IMR-90 (cell line): ENCODE measurements around the gene RNF4. TPM values are rescaled to one million over a fixed set of nuclear protein-coding genes. Genes with fewer than 3 reads are reported as not detected.

Experiments used
- ATAC-seq: fragments of 200-7000 bp; cut with Tn5 transposase; 2 replicates; pipeline ENCODE4 v1.9.1; 2020; ENCODE audit warnings: low read depth, mild to moderate bottlenecking, moderate library complexity
- BruUV-seq: library from RNA; stranded (reverse); fragments of 400-500 nt; replicated peaks from 2 replicates; lab custom pipeline; 2021; lab: Mats Ljungman, UMichigan
- CTCF ChIA-PET: fragments of 300-600 bp; formaldehyde crosslinking; extraction: SDS; loops from one replicate; lab custom pipeline; 2021; ENCODE audit warnings: antibody characterized with exemption; lab: Yijun Ruan, JAX
- POLR2A ChIA-PET: fragments of 300-600 bp; sonication (Branson Sonifier 250); formaldehyde crosslinking; loops from one replicate; lab custom pipeline; 2022; ENCODE audit warnings: antibody characterized with exemption; ENCODE audit not compliant: unreplicated experiment; lab: Charles Lee
- DNase-seq: peaks from one replicate; pipeline ENCODE4 v3.0.0; 2013
- H2AFZ ChIP-seq: replicated peaks from 2 replicates; pipeline ENCODE3; 2013; ENCODE audit warnings: low read length, mild to moderate bottlenecking; ENCODE audit not compliant: poor library complexity
- H2AK5ac ChIP-seq: 2 replicates; pipeline ENCODE4 v1.6.1; 2013; ENCODE audit warnings: low read depth, low read length, inconsistent platforms
- H2AK9ac ChIP-seq: replicated peaks from 2 replicates; pipeline ENCODE3; 2013; ENCODE audit warnings: mild to moderate bottlenecking, low read depth, low read length, moderate library complexity; ENCODE audit not compliant: poor library complexity
- H2BK120ac ChIP-seq: 2 replicates; pipeline ENCODE4 v1.6.1; 2013; ENCODE audit warnings: low read depth, low read length, inconsistent platforms
- H2BK15ac ChIP-seq: 3 replicates; pipeline ENCODE4 v1.6.1; 2013; ENCODE audit warnings: low read depth, low read length, inconsistent platforms
- H2BK20ac ChIP-seq: 2 replicates; pipeline ENCODE4 v1.6.1; 2013; ENCODE audit warnings: low read depth, mild to moderate bottlenecking, inconsistent platforms, low read length, moderate library complexity
- H2BK5ac ChIP-seq: 2 replicates; pipeline ENCODE4 v1.6.1; 2013; ENCODE audit warnings: mild to moderate bottlenecking, low read depth, low read length, inconsistent platforms; ENCODE audit not compliant: poor library complexity, severe bottlenecking
- H3K14ac ChIP-seq: replicated peaks from 2 replicates; pipeline ENCODE4 v1.6.1; 2013; ENCODE audit warnings: low read depth, low read length, inconsistent platforms
- H3K18ac ChIP-seq: 2 replicates; pipeline ENCODE4 v1.6.1; 2013; ENCODE audit warnings: low read depth, low read length, control low read depth
- H3K23ac ChIP-seq: 2 replicates; pipeline ENCODE4 v1.6.1; 2013; ENCODE audit warnings: low read depth, low read length, inconsistent platforms
- H3K27ac ChIP-seq: 2 replicates; pipeline ENCODE4 v1.5.1; 2013; ENCODE audit warnings: mild to moderate bottlenecking, control low read depth, low read length; ENCODE audit not compliant: insufficient read depth
- H3K27me3 ChIP-seq: 2 replicates; pipeline ENCODE4 v1.6.1; 2013; ENCODE audit warnings: low read length; ENCODE audit not compliant: control insufficient read depth, insufficient read depth
- H3K36me3 ChIP-seq: 2 replicates; pipeline ENCODE4 v1.6.1; 2013; ENCODE audit warnings: low read length, mixed read lengths; ENCODE audit not compliant: control insufficient read depth, insufficient read depth
- H3K4ac ChIP-seq: 2 replicates; pipeline ENCODE4 v1.6.1; 2013; ENCODE audit warnings: low read depth, low read length, inconsistent platforms
- H3K4me1 ChIP-seq: 2 replicates; pipeline ENCODE4 v1.6.1; 2013; ENCODE audit warnings: low read length, mixed read lengths; ENCODE audit not compliant: control insufficient read depth, insufficient read depth
- H3K4me2 ChIP-seq: 2 replicates; pipeline ENCODE4 v1.6.1; 2013; ENCODE audit warnings: low read depth, mild to moderate bottlenecking, control low read depth, low read length, moderate library complexity
- H3K4me3 ChIP-seq: 2 replicates; pipeline ENCODE4 v1.5.1; 2013; ENCODE audit warnings: low read depth, mild to moderate bottlenecking, control low read depth, low read length, moderate library complexity; ENCODE audit not compliant: insufficient read depth
- H3K56ac ChIP-seq: 2 replicates; pipeline ENCODE4 v1.6.1; 2013; ENCODE audit warnings: low read length, inconsistent platforms; ENCODE audit not compliant: insufficient read depth; ENCODE audit errors: extremely low read depth
- H3K79me1 ChIP-seq, 2 experiments: 2 replicates each; pipeline ENCODE4 v1.6.1; 2013; ENCODE audit warnings: low read length in 2 of 2, inconsistent platforms in 1 of 2, low read depth in 1 of 2
- H3K9ac ChIP-seq: 2 replicates; pipeline ENCODE4 v1.6.1; 2013; ENCODE audit warnings: low read depth, low read length, control low read depth
- H3K9me1 ChIP-seq: 2 replicates; pipeline ENCODE4 v1.6.1; 2013; ENCODE audit warnings: low read length, inconsistent platforms; ENCODE audit not compliant: insufficient read depth
- H3K9me3 ChIP-seq: 2 replicates; pipeline ENCODE4 v1.6.1; 2013; ENCODE audit warnings: low read length; ENCODE audit not compliant: control insufficient read depth, insufficient read depth
- H4K20me1 ChIP-seq: 2 replicates; pipeline ENCODE4 v1.6.1; 2013; ENCODE audit warnings: low read length, inconsistent platforms; ENCODE audit not compliant: insufficient read depth
- H4K5ac ChIP-seq: 2 replicates; pipeline ENCODE4 v1.6.1; 2013; ENCODE audit warnings: mild to moderate bottlenecking, low read depth, low read length, control low read depth
- H4K8ac ChIP-seq, 2 experiments: 2 replicates each; pipeline ENCODE4 v1.6.1; 2013; ENCODE audit warnings: low read depth in 2 of 2, low read length in 2 of 2, control low read depth in 1 of 2, inconsistent platforms in 1 of 2
- H4K91ac ChIP-seq: 2 replicates; pipeline ENCODE4 v1.6.1; 2013; ENCODE audit warnings: low read depth, low read length, inconsistent platforms; ENCODE audit not compliant: insufficient read depth
- BHLHE40 ChIP-seq: fragments of 150-350 bp; IDR thresholded peaks from 2 replicates; pipeline ENCODE4 v1.6.1; 2016; ENCODE audit warnings: mild to moderate bottlenecking, low read depth, low read length
- CEBPB ChIP-seq: IDR thresholded peaks from 2 replicates; pipeline ENCODE4 v1.6.1; 2012; ENCODE audit warnings: low read depth, low read length, improper control_type of control experiment
- ELK1 ChIP-seq: fragments of 150-350 bp; IDR thresholded peaks from 2 replicates; pipeline ENCODE4 v1.6.1; 2016; ENCODE audit warnings: low read depth, mild to moderate bottlenecking, low read length, moderate library complexity, borderline replicate concordance
- FOS ChIP-seq: fragments of 150-350 bp; IDR thresholded peaks from 2 replicates; pipeline ENCODE4 v1.6.1; 2016; ENCODE audit warnings: low read depth, low read length
- MAFK ChIP-seq: IDR thresholded peaks from 2 replicates; pipeline ENCODE4 v1.6.1; 2012; ENCODE audit warnings: low read depth, low read length, improper control_type of control experiment
- MAZ ChIP-seq: IDR thresholded peaks from 2 replicates; pipeline ENCODE4 v1.6.1; 2012; ENCODE audit warnings: low read depth, mild to moderate bottlenecking, low read length, improper control_type of control experiment, moderate library complexity, borderline replicate concordance
- MXI1 ChIP-seq: IDR thresholded peaks from 2 replicates; pipeline ENCODE4 v1.6.1; 2012; ENCODE audit warnings: low read depth, mild to moderate bottlenecking, low read length, moderate library complexity, borderline replicate concordance
- NFE2L2 ChIP-seq: fragments of 150-350 bp; IDR thresholded peaks from 2 replicates; pipeline ENCODE4 v1.6.1; 2016; ENCODE audit warnings: low read depth, mild to moderate bottlenecking, low read length
- POLR2A ChIP-seq: IDR thresholded peaks from 2 replicates; pipeline ENCODE4 v1.6.1; 2012; ENCODE audit warnings: mild to moderate bottlenecking, low read depth, low read length
- RAD21 ChIP-seq: IDR thresholded peaks from 2 replicates; pipeline ENCODE4 v1.6.1; 2012; ENCODE audit warnings: low read length, improper control_type of control experiment
- RCOR1 ChIP-seq: IDR thresholded peaks from 2 replicates; pipeline ENCODE4 v1.6.1; 2012; ENCODE audit warnings: mild to moderate bottlenecking, low read length, improper control_type of control experiment; ENCODE audit not compliant: insufficient replicate concordance
- RFX5 ChIP-seq: IDR thresholded peaks from 2 replicates; pipeline ENCODE4 v1.8.0; 2012; ENCODE audit warnings: low read depth, mild to moderate bottlenecking, low read length, moderate library complexity
- SMC3 ChIP-seq: fragments of 150-350 bp; IDR thresholded peaks from 2 replicates; pipeline ENCODE4 v1.6.1; 2016; ENCODE audit warnings: low read depth, mild to moderate bottlenecking, antibody characterized with exemption, low read length, moderate library complexity
- WGBS, 2 experiments: methylation state at CpG; one replicate each; pipeline versions ENCODE4 v1.1.5 to v1.1.7; 2013; ENCODE audit warnings: missing lambda C conversion rate in 2 of 2; ENCODE audit not compliant: insufficient read length in 1 of 2; ENCODE audit errors: extremely low coverage in 2 of 2; 5-methylcytosine and 5-hydroxymethylcytosine counted together
- dilution Hi-C: fragments of 300-500 bp; cut with HindIII; formaldehyde crosslinking; loops from one replicate; pipeline ENCODE4 v1.14.3; 2018; ENCODE audit warnings: low sequenced_read_pairs; ENCODE audit not compliant: unreplicated experiment
- in situ Hi-C: fragments of 300-500 bp; cut with MboI; formaldehyde crosslinking; loops from 3 replicates; pipeline ENCODE4 v1.14.3; 2019; ENCODE audit warnings: low sequenced_read_pairs, inconsistent platforms, mixed read lengths
- intact Hi-C: fragments of 100-400 bp; cut with micrococcal nuclease; formaldehyde crosslinking; loops from 2 replicates; pipeline ENCODE4 v1.10.0; 2022
- polyA plus RNA-seq, 3 experiments: library from polyadenylated mRNA; depleted of rRNA; stranded (reverse); fragments of >200 nt; gene quantifications; 2 replicates each; pipeline ENCODE4 v1.2.3, GENCODE V29; 2012; ENCODE audit warnings: low replicate concordance in 1 of 3
- total RNA-seq: library from RNA; depleted of rRNA; stranded (reverse); fragments of >200 nt; gene quantifications from 2 replicates; pipeline ENCODE4 v1.2.3, GENCODE V29; 2012
- TF ChIP-seq, protein P1 (sequence below): conservative IDR thresholded peaks from 2 replicates; pipeline ENCODE4 v1.5.1; 2012; ENCODE audit warnings: mild to moderate bottlenecking, low read depth, low read length, improper control_type of control experiment
- TF ChIP-seq, protein P2 (sequence below): fragments of 150-350 bp; IDR thresholded peaks from 2 replicates; pipeline ENCODE4 v1.6.1; 2017; ENCODE audit warnings: mild to moderate bottlenecking, antibody characterized with exemption, low read length, low read depth

RNF4 gene
- total and polyA plus RNA-seq, 2 of the 4 experiments (the other 2 are of a cell fraction) = 63.8 to 73.8 TPM

GRCh38 chr4:2497324-2497723 is 28.4 kb downstream of the RNF4 start:
- no TSS peak for BruUV-seq

More at GRCh38 chr4:2497324-2497723, 28.4 kb downstream of the RNF4 start:
- H2AK5ac ChIP-seq = no peak overlapping the region
- peaks cover 19% of the 10 kb centered on the region for H3K9me1 ChIP-seq
- H3K9ac ChIP-seq = no peak overlapping the region
- ATAC-seq (no peak), DNase-seq (no peak)
- H3K23ac ChIP-seq = no peak overlapping the region
- H2BK120ac ChIP-seq = no peak overlapping the region
- POLR2A ChIA-PET = no interaction called here
- H2BK15ac ChIP-seq = no peak overlapping the region
- WGBS, 2 experiments = 100% methylated on average over 1 of the region's 4 CpGs; no CpG with 5 or more reads in 1 of the 2 experiments
- no peak overlapping the region for H3K4me3 ChIP-seq
- H3K4ac ChIP-seq = no peak overlapping the region
- no peaks in the 10 kb centered on the region for H3K27me3 ChIP-seq
- intact Hi-C loops = no loop called here
- H3K4me1 ChIP-seq = peaks cover 2% of the 10 kb centered on the region
- H2AFZ ChIP-seq = no peak overlapping the region
- dilution Hi-C loops = no loop called here
- H3K18ac ChIP-seq = no peak overlapping the region
- CTCF ChIA-PET = interaction anchor here (0.5 kb wide), 1 partner anchor 8 kb away, joined by 4 read pairs; no protein-coding TSS in a partner anchor
- H2BK5ac ChIP-seq = no peak overlapping the region
- in situ Hi-C loops = no loop called here
- peaks cover 47 to 74% of the 10 kb centered on the region in 2 experiments for H3K79me1 ChIP-seq
- H4K8ac ChIP-seq = no peak overlapping the region
- H3K9me3 ChIP-seq = no peaks in the 10 kb centered on the region
- TF ChIP-seq ELK1 (no peak), CEBPB (no peak), MAZ (no peak), MXI1 (no peak), MAFK (no peak), FOS (no peak), POLR2A (no peak), RFX5 (no peak), NFE2L2 (no peak), RAD21 (no peak), SMC3 (no peak), RCOR1 (no peak), BHLHE40 (no peak)
- TF ChIP-seq, protein P1, sequence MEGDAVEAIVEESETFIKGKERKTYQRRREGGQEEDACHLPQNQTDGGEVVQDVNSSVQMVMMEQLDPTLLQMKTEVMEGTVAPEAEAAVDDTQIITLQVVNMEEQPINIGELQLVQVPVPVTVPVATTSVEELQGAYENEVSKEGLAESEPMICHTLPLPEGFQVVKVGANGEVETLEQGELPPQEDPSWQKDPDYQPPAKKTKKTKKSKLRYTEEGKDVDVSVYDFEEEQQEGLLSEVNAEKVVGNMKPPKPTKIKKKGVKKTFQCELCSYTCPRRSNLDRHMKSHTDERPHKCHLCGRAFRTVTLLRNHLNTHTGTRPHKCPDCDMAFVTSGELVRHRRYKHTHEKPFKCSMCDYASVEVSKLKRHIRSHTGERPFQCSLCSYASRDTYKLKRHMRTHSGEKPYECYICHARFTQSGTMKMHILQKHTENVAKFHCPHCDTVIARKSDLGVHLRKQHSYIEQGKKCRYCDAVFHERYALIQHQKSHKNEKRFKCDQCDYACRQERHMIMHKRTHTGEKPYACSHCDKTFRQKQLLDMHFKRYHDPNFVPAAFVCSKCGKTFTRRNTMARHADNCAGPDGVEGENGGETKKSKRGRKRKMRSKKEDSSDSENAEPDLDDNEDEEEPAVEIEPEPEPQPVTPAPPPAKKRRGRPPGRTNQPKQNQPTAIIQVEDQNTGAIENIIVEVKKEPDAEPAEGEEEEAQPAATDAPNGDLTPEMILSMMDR = no peak
- TF ChIP-seq, protein P2, sequence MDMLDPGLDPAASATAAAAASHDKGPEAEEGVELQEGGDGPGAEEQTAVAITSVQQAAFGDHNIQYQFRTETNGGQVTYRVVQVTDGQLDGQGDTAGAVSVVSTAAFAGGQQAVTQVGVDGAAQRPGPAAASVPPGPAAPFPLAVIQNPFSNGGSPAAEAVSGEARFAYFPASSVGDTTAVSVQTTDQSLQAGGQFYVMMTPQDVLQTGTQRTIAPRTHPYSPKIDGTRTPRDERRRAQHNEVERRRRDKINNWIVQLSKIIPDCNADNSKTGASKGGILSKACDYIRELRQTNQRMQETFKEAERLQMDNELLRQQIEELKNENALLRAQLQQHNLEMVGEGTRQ = no peak
- no peak overlapping the region for H4K5ac ChIP-seq
- H3K14ac ChIP-seq = no peak overlapping the region
- no peak overlapping the region for H4K91ac ChIP-seq
- H2BK20ac ChIP-seq = no peak overlapping the region
- peaks cover 63% of the 10 kb centered on the region for H3K36me3 ChIP-seq
- no peak overlapping the region for H2AK9ac ChIP-seq
- peaks cover 47% of the 10 kb centered on the region for H4K20me1 ChIP-seq
- H3K4me2 ChIP-seq = no peak overlapping the region
- no peak overlapping the region for H3K56ac ChIP-seq
- H3K27ac ChIP-seq = no peak overlapping the region
